Fibroblast of skin of left quadriceps (primary cell): ENCODE data around the gene MTG2.

Source experiments
- DNase-seq, 2 experiments: peaks; one replicate each; pipeline ENCODE4 v3.0.0-alpha.2; 2013; ENCODE audit warnings: low read depth in 2 of 2

Gene MTG2

GRCh38 chr20:62219992-62220665 lies 37.3 kb downstream of the MTG2 start, which contains the start of gene HRH3:
Gene HRH3, minus strand, starts transcription at chr20:62220278. Its CDS starts 308 bp downstream, at chr20:62219970.
- no peak for DNase-seq

- no peak for DNase-seq
These were observed 38.1 kb downstream of the MTG2 start for GRCh38 chr20:62220666-62221568.

- no peak for DNase-seq
These were observed 39.5 kb downstream of the MTG2 start for GRCh38 chr20:62222266-62222850.

- no peak for DNase-seq
These were observed 40.1 kb downstream of the MTG2 start for GRCh38 chr20:62222972-62223371.

GRCh38 chr20:62223571-62223970 lies 40.7 kb downstream of the MTG2 start:
- DNase-seq = no peak

- no peak for DNase-seq
These were observed 41.5 kb downstream of the MTG2 start for GRCh38 chr20:62224113-62224855.

GRCh38 chr20:62225026-62225425 lies 42.2 kb downstream of the MTG2 start:
- DNase-seq = no peak

GRCh38 chr20:62225820-62226635 lies 43.2 kb downstream of the MTG2 start:
- DNase-seq = no peak

- no peak for DNase-seq
These were observed 44.1 kb downstream of the MTG2 start for GRCh38 chr20:62226707-62227590.

GRCh38 chr20:62227591-62227976 lies 44.8 kb downstream of the MTG2 start:
- DNase-seq = no peak

- no peak for DNase-seq
These were observed 45.4 kb downstream of the MTG2 start for GRCh38 chr20:62227977-62228958.

GRCh38 chr20:62228982-62229545 lies 46.2 kb downstream of the MTG2 start:
- no peak for DNase-seq

GRCh38 chr20:62229667-62230066 lies 46.8 kb downstream of the MTG2 start:
- DNase-seq = no peak

GRCh38 chr20:62230276-62230675 lies 47.4 kb downstream of the MTG2 start:
- no peak for DNase-seq

- no peak for DNase-seq
These were observed 47.9 kb downstream of the MTG2 start for GRCh38 chr20:62230696-62231095.

- no peak for DNase-seq
These were observed 48.5 kb downstream of the MTG2 start for GRCh38 chr20:62231292-62231691.

- no peak for DNase-seq
These were observed 49.4 kb downstream of the MTG2 start for GRCh38 chr20:62232194-62232593.
